H9 (cell line): ENCODE data around the gene TMEM208. TPM values are rescaled to one million over a fixed set of nuclear protein-coding genes. Genes with fewer than 3 reads are reported as not detected.
A peak's percentile ranks its signal among the peaks of the same experiment; 100 is the strongest.

Source experiments
- DNase-seq: peaks from one replicate; pipeline ENCODE4 v3.0.0-alpha.2; 2017
- H2AFZ ChIP-seq: one replicate; pipeline ENCODE4 v1.6.1; 2013; ENCODE audit warnings: mild to moderate bottlenecking, low read length, control low read depth, moderate library complexity
- H2AK5ac ChIP-seq: 2 replicates; pipeline ENCODE4 v1.6.1; 2013; ENCODE audit warnings: low read length, control low read depth, mixed read lengths; ENCODE audit not compliant: insufficient read length
- H2BK120ac ChIP-seq: one replicate; pipeline ENCODE4 v1.6.1; 2013; ENCODE audit warnings: low read depth, mild to moderate bottlenecking, low read length, control low read depth, inconsistent platforms; ENCODE audit not compliant: poor library complexity, severe bottlenecking
- H2BK12ac ChIP-seq: 2 replicates; pipeline ENCODE4 v1.6.1; 2013; ENCODE audit warnings: low read length, control low read depth, mixed read lengths, low read depth; ENCODE audit not compliant: insufficient read length
- H2BK15ac ChIP-seq: 2 replicates; pipeline ENCODE4 v1.6.1; 2013; ENCODE audit warnings: low read depth, low read length, control low read depth
- H2BK20ac ChIP-seq: one replicate; pipeline ENCODE4 v1.6.1; 2013; ENCODE audit warnings: low read depth, mild to moderate bottlenecking, low read length, control low read depth, inconsistent platforms; ENCODE audit not compliant: poor library complexity, severe bottlenecking
- H2BK5ac ChIP-seq: 2 replicates; pipeline ENCODE4 v1.6.1; 2013; ENCODE audit warnings: low read length, control low read depth, mixed read lengths; ENCODE audit not compliant: insufficient read length
- H3K14ac ChIP-seq: 2 replicates; pipeline ENCODE4 v1.6.1; 2013; ENCODE audit warnings: low read length, control low read depth; ENCODE audit not compliant: insufficient read depth
- H3K18ac ChIP-seq: 2 replicates; pipeline ENCODE4 v1.6.1; 2013; ENCODE audit warnings: low read depth, mild to moderate bottlenecking, mixed read lengths, low read length, control low read depth; ENCODE audit not compliant: insufficient read length
- H3K23ac ChIP-seq: 2 replicates; pipeline ENCODE4 v1.6.1; 2013; ENCODE audit warnings: low read length, control low read depth, mixed read lengths, low read depth; ENCODE audit not compliant: insufficient read length
- H3K23me2 ChIP-seq: 2 replicates; pipeline ENCODE4 v1.6.1; 2013; ENCODE audit warnings: low read depth, mild to moderate bottlenecking, mixed read lengths, low read length, control low read depth; ENCODE audit not compliant: insufficient read length, poor library complexity, severe bottlenecking
- H3K27ac ChIP-seq: 2 replicates; pipeline ENCODE4 v1.5.1; 2013; ENCODE audit warnings: low read length, control low read depth, mixed read lengths, low read depth; ENCODE audit not compliant: insufficient read length
- H3K27me3 ChIP-seq: 2 replicates; pipeline ENCODE4 v1.6.1; 2013; ENCODE audit warnings: low read length, control low read depth, inconsistent platforms; ENCODE audit not compliant: insufficient read depth
- H3K4ac ChIP-seq: 2 replicates; pipeline ENCODE4 v1.6.1; 2013; ENCODE audit warnings: low read depth, mild to moderate bottlenecking, control low read depth, inconsistent platforms, low read length, moderate library complexity
- H3K4me1 ChIP-seq: 2 replicates; pipeline ENCODE4 v1.6.1; 2013; ENCODE audit warnings: low read length, control low read depth, inconsistent platforms; ENCODE audit not compliant: insufficient read depth
- H3K4me2 ChIP-seq: 2 replicates; pipeline ENCODE4 v1.6.1; 2013; ENCODE audit warnings: low read length, control low read depth, mixed read lengths; ENCODE audit not compliant: insufficient read length, insufficient read depth
- H3K56ac ChIP-seq: 2 replicates; pipeline ENCODE4 v1.6.1; 2013; ENCODE audit warnings: low read depth, mild to moderate bottlenecking, mixed read lengths, low read length, control low read depth; ENCODE audit not compliant: insufficient read length
- H3K79me1 ChIP-seq: 2 replicates; pipeline ENCODE4 v1.6.1; 2013; ENCODE audit warnings: low read depth, mild to moderate bottlenecking, moderate library complexity, low read length, control low read depth, inconsistent platforms; ENCODE audit not compliant: insufficient read depth, poor library complexity, severe bottlenecking
- H3K79me2 ChIP-seq: 2 replicates; pipeline ENCODE4 v1.6.1; 2013; ENCODE audit warnings: low read length, control low read depth, inconsistent platforms; ENCODE audit not compliant: insufficient read depth
- H3K9ac ChIP-seq: 2 replicates; pipeline ENCODE4 v1.6.1; 2013; ENCODE audit warnings: low read length, control low read depth, mixed read lengths; ENCODE audit not compliant: insufficient read length; ENCODE audit errors: extremely low read depth
- H3K9me3 ChIP-seq: one replicate; pipeline ENCODE4 v1.6.1; 2013; ENCODE audit warnings: low read depth, low read length, inconsistent platforms; ENCODE audit not compliant: control insufficient read depth
- H3T11ph ChIP-seq: one replicate; pipeline ENCODE4 v1.6.1; 2013; ENCODE audit warnings: mild to moderate bottlenecking, low read length, control low read depth, inconsistent platforms
- H4K20me1 ChIP-seq: one replicate; pipeline ENCODE4 v1.6.1; 2013; ENCODE audit not compliant: control insufficient read depth, insufficient read length, insufficient read depth
- H4K5ac ChIP-seq: 2 replicates; pipeline ENCODE4 v1.6.1; 2013; ENCODE audit warnings: low read depth, mild to moderate bottlenecking, mixed read lengths, low read length, control low read depth; ENCODE audit not compliant: insufficient read length
- H4K8ac ChIP-seq: replicated peaks from 2 replicates; pipeline ENCODE4 v1.6.1; 2013; ENCODE audit warnings: low read length, control low read depth, mixed read lengths, low read depth; ENCODE audit not compliant: insufficient read length
- H4K91ac ChIP-seq: 2 replicates; pipeline ENCODE4 v1.6.1; 2013; ENCODE audit warnings: low read depth, mild to moderate bottlenecking, moderate library complexity, mixed read lengths, low read length, control low read depth; ENCODE audit not compliant: insufficient read length
- H3K27ac Mint-ChIP-seq, 3 experiments: 2 replicates in 2 of 3; 3 replicates in 1 of 3; pipeline ENCODE4 v1.8.0; 2020 to 2021; ENCODE audit warnings: mixed read lengths in 3 of 3, mild to moderate bottlenecking in 1 of 3, moderate library complexity in 1 of 3
- H3K27me3 Mint-ChIP-seq: 2 replicates; pipeline ENCODE4 v1.8.0; 2021; ENCODE audit warnings: low read depth, mild to moderate bottlenecking, moderate library complexity, mixed read lengths
- H3K36me3 Mint-ChIP-seq, 3 experiments: 2 replicates in 2 of 3; 3 replicates in 1 of 3; pipeline ENCODE4 v1.8.0; 2020 to 2021; ENCODE audit warnings: low read depth in 3 of 3, mixed read lengths in 3 of 3; ENCODE audit not compliant: insufficient read depth in 1 of 3
- H3K4me1 Mint-ChIP-seq, 2 experiments: 2 replicates each; pipeline ENCODE4 v1.8.0; 2020; ENCODE audit warnings: mixed read lengths in 2 of 2
- H3K4me3 Mint-ChIP-seq, 2 experiments: 2 replicates in 1 of 2; 3 replicates in 1 of 2; pipeline ENCODE4 v1.8.0; 2020 to 2021; ENCODE audit warnings: mild to moderate bottlenecking in 2 of 2, mixed read lengths in 2 of 2, moderate library complexity in 1 of 2
- H3K9me3 Mint-ChIP-seq, 2 experiments: 2 replicates in 1 of 2; 3 replicates in 1 of 2; pipeline ENCODE4 v1.8.0; 2020; ENCODE audit warnings: mild to moderate bottlenecking in 2 of 2, mixed read lengths in 2 of 2, moderate library complexity in 1 of 2
- WGBS: extraction: QIAGEN DNeasy Blood & Tissue Kit; methylation state at CpG from one replicate; pipeline ENCODE4 v1.1.7; 2013; ENCODE audit warnings: missing lambda C conversion rate, low lambda C conversion rate, mixed read lengths; ENCODE audit not compliant: insufficient read length; ENCODE audit errors: extremely low coverage; 5-methylcytosine and 5-hydroxymethylcytosine counted together
- total RNA-seq: library from RNA; stranded (reverse); gene quantifications from 2 replicates; pipeline ENCODE4 v1.2.1, GENCODE V29; 2021
- TF ChIP-seq, protein P1 (sequence below): fragments of 200-600 bp; sonication (generic); conservative IDR thresholded peaks from 3 replicates; pipeline ENCODE4 v1.8.0; 2021; ENCODE audit warnings: antibody characterized with exemption, mild to moderate bottlenecking

Gene TMEM208
- total RNA-seq, 1 experiment from 2014 or later = 42.6 TPM

DNA sequence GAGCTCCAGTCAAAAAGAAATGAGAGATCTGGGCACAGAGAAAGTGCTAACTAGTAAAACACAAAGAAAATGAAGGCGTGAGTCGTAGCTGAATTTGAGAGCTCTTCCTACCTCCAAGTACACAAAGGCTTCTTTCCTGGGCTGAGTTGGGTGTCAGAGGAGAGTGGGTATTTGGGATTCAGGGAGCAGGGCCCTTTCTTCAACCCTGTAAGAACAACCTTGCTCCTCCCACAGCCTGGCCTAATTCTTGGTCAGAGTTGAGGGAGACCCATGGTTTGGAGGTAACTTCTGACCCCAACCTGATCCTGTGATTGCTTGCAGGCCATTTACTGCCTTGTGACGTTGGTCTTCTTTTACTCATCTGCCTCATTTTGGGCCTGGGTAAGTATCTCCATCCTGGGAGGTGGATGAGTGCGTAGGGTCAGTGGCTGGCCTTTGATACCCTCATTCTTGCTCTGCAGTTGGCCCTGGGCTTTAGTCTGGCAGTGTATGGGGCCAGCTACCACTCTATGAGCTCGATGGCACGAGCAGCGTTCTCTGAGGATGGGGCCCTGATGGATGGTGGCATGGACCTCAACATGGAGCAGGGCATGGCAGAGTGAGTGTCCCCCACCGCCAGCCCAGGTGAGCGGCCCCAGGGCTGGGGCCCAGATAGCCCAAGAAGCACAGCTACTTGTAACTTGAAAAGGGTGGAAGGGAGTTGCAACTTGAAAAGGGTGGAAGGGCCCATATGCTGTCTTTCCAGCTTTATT is 1.3 kb downstream of the TMEM208 start:
- no peak overlapping the region for H2BK20ac ChIP-seq
- H3T11ph ChIP-seq = no peak overlapping the region
- no peak overlapping the region for H4K91ac ChIP-seq
- peaks cover 3% of the 10 kb centered on the region for H3K79me1 ChIP-seq
- H3K4me1 Mint-ChIP-seq = peaks cover 17 to 20% of the 10 kb centered on the region in 2 experiments
- no peak overlapping the region for H2BK5ac ChIP-seq
- H3K9me3 Mint-ChIP-seq = no peaks in the 10 kb centered on the region; a peak in 1 of 5 replicates
- H3K56ac ChIP-seq = no peak overlapping the region
- no peak overlapping the region for H2BK12ac ChIP-seq
- peaks cover 12% of the 10 kb centered on the region for H3K27me3 Mint-ChIP-seq
- WGBS = no CpG with 5 or more reads among the region's 9 CpGs
- H2AK5ac ChIP-seq = no peak overlapping the region
- H4K20me1 ChIP-seq = no peaks in the 10 kb centered on the region
- H2BK15ac ChIP-seq = no peak overlapping the region
- H3K23me2 ChIP-seq = peaks cover 15% of the 10 kb centered on the region
- no peaks in the 10 kb centered on the region for H3K27me3 ChIP-seq
- no peak overlapping the region for H3K14ac ChIP-seq
- no peak for DNase-seq
- H3K4me3 Mint-ChIP-seq = peak overlapping the region; percentile 99 to 100
- TF ChIP-seq, protein P1, sequence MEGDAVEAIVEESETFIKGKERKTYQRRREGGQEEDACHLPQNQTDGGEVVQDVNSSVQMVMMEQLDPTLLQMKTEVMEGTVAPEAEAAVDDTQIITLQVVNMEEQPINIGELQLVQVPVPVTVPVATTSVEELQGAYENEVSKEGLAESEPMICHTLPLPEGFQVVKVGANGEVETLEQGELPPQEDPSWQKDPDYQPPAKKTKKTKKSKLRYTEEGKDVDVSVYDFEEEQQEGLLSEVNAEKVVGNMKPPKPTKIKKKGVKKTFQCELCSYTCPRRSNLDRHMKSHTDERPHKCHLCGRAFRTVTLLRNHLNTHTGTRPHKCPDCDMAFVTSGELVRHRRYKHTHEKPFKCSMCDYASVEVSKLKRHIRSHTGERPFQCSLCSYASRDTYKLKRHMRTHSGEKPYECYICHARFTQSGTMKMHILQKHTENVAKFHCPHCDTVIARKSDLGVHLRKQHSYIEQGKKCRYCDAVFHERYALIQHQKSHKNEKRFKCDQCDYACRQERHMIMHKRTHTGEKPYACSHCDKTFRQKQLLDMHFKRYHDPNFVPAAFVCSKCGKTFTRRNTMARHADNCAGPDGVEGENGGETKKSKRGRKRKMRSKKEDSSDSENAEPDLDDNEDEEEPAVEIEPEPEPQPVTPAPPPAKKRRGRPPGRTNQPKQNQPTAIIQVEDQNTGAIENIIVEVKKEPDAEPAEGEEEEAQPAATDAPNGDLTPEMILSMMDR = no peak
- H3K36me3 Mint-ChIP-seq = peaks cover 14 to 54% (median 46%) of the 10 kb centered on the region in 3 experiments; a peak in 6 of 7 replicates
- H2AFZ ChIP-seq = no peak overlapping the region
- peak overlapping the region; percentile 52 for H4K8ac ChIP-seq
- H3K23ac ChIP-seq = no peak overlapping the region
- H2BK120ac ChIP-seq = no peak overlapping the region
- no peak overlapping the region for H3K18ac ChIP-seq
- H3K79me2 ChIP-seq = peaks cover 5% of the 10 kb centered on the region; the same call in 1 of the 2 replicates
- H3K9me3 ChIP-seq = no peaks in the 10 kb centered on the region
- H3K27ac ChIP-seq = no peak overlapping the region
- H3K4ac ChIP-seq = no peak overlapping the region
- peak overlapping the region; percentile 98 for H3K4me2 ChIP-seq
- no peak overlapping the region for H4K5ac ChIP-seq
- no peak overlapping the region for H3K27ac Mint-ChIP-seq
- peaks cover 4% of the 10 kb centered on the region for H3K4me1 ChIP-seq
- peak overlapping the region; percentile 86 for H3K9ac ChIP-seq
